Neural progenitor cell (in vitro differentiated cells): ENCODE measurements around the gene PLXDC2.

Experiments used
- EZH2 ChIP-seq: fragments of 200-600 bp; sonication (generic); IDR thresholded peaks from 2 replicates; pipeline ENCODE4 v1.6.1; 2017; ENCODE audit warnings: antibody characterized with exemption, mild to moderate bottlenecking, moderate library complexity
- EZH2phosphoT487 ChIP-seq: fragments of 200-600 bp; sonication (generic); IDR thresholded peaks from 2 replicates; pipeline ENCODE4 v1.6.1; 2017; ENCODE audit warnings: antibody characterized with exemption
- TF ChIP-seq, protein P1 (sequence below): fragments of 200-600 bp; sonication (generic); IDR thresholded peaks from 2 replicates; pipeline ENCODE4 v1.5.1; 2017; ENCODE audit warnings: antibody characterized with exemption, mild to moderate bottlenecking

DNA sequence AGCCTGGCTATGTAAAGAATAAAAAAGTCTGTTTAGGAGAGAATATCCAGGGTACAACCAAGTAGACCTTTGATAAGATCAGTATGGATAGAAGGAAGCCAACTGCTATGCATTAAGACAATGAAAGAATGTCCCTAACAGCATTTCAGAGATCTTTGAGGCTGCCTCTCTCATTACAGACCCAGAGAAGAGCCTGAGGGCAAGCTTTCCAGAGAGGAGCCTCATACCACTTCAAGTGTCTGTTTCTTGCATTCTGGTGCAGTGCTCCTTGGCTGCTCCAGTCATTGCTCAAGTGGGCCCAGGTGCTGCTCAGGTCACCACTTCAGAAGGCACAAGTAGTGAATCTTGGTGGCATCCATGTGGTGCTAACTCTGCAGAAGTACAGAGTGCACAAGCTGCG is 514.0 kb downstream of the PLXDC2 start:
- TF ChIP-seq, protein P1, sequence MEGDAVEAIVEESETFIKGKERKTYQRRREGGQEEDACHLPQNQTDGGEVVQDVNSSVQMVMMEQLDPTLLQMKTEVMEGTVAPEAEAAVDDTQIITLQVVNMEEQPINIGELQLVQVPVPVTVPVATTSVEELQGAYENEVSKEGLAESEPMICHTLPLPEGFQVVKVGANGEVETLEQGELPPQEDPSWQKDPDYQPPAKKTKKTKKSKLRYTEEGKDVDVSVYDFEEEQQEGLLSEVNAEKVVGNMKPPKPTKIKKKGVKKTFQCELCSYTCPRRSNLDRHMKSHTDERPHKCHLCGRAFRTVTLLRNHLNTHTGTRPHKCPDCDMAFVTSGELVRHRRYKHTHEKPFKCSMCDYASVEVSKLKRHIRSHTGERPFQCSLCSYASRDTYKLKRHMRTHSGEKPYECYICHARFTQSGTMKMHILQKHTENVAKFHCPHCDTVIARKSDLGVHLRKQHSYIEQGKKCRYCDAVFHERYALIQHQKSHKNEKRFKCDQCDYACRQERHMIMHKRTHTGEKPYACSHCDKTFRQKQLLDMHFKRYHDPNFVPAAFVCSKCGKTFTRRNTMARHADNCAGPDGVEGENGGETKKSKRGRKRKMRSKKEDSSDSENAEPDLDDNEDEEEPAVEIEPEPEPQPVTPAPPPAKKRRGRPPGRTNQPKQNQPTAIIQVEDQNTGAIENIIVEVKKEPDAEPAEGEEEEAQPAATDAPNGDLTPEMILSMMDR: no peak
- TF ChIP-seq EZH2phosphoT487 (no peak), EZH2 (no peak)
